Spleen (tissue), 7 donors: ENCODE data around the gene LEP.

Experiments
- CTCF ChIP-seq, 11 experiments: fragments of 200-600 bp in 7 of 11; fragments of 450-650 bp in 4 of 11; sonication (generic) in 4 of 11; IDR thresholded peaks in 8 of 11; conservative IDR thresholded peaks in 3 of 11; 1 replicate in 7 of 11; 2 replicates in 4 of 11; pipeline versions ENCODE4 v1.4.0 to v1.8.0; 2016 to 2021; ENCODE audit warnings: antibody characterized with exemption in 11 of 11, inconsistent platforms in 4 of 11, mild to moderate bottlenecking in 1 of 11
- POLR2A ChIP-seq, 3 donors: fragments of 450-650 bp; IDR thresholded peaks; one replicate each; pipeline ENCODE4 v1.5.1; 2017; ENCODE audit warnings: antibody characterized with exemption in 3 of 3, mild to moderate bottlenecking in 1 of 3
- POLR2AphosphoS5 ChIP-seq, 3 donors: sonication (generic); formaldehyde crosslinking; IDR thresholded peaks; one replicate each; pipeline ENCODE4 v1.5.1; 2017; ENCODE audit warnings: antibody characterized with exemption in 3 of 3
- donor health status: DM: no; HTN: no; CAD: no; lungs with moderate emphysema.
- donor health status: DM: no; HTN: no; CAD: no.
- donor health status: DM: no; HTN: no; CAD: no.

GRCh38 chr7:128274246-128274883, 33.3 kb downstream of the LEP start:
- TF ChIP-seq CTCF (IDR thresholded peaks at IDR 0.05 in 8 of 11, conservative IDR thresholded peaks at IDR 0.05 in 3 of 11) (no peak), POLR2AphosphoS5 (IDR thresholded peaks at IDR 0.05) (no peak), POLR2A (IDR thresholded peaks at IDR 0.05) (no peak)
